Measurements from ENCODE around the gene AGTRAP.

The AGTRAP gene

DNA sequence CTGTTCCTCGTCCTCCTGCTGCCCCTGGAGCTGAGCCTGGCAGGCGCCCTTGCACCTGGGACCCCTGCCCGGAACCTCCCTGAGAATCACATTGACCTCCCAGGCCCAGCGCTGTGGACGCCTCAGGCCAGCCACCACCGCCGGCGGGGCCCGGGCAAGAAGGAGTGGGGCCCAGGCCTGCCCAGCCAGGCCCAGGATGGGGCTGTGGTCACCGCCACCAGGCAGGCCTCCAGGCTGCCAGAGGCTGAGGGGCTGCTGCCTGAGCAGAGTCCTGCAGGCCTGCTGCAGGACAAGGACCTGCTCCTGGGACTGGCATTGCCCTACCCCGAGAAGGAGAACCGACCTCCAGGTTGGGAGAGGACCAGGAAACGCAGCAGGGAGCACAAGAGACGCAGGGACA, 29.6 kb upstream of the AGTRAP start:
- DNase-seq (ENCODE audit: low read depth): no peak

- DNase-seq (ENCODE audit: low read depth): no peak
These were observed 28.2 kb upstream of the AGTRAP start for GRCh38 chr1:11707621-11708276.

DNA sequence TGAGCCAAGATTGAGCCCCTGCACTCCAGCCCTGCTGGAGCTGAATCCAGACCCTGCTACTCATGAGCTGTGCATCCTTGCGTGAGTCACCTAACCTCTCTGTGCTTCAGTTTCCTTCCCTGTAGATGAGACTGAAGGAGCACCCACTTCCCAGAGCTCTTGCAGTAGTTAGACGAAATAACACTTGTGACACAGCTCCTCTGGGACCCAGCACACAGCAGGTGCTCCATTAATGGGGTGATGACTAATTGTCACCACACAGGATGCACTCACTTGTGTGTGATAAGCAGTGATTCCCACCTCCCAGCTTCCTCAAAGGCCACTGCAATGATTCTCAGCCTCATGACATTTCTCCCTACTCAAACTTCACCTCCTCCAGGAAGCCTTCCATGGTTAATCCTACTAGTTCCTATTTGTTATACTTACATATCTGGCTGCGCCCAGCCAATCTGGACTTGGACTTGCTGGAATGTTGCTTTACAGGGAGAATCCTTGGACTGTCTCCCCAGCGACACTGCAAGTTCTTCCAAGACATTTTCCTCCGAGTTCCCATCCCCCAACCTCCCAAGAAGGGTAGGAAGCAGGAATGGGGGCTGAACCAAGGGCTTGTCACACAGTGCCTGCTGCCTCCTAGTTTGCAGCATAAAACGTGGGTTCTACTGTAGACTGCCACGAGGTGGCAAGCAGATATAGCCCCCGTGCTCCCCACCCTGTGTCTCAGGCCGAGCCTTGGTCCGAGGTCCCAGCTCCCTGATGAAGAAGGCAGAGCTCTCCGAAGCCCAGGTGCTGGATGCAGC, 27.2 kb upstream of the AGTRAP start:
- no peak for DNase-seq (ENCODE audit: low read depth)

GRCh38 chr1:11711490-11711889, 24.4 kb upstream of the AGTRAP start:
- DNase-seq (ENCODE audit: low read depth): no peak

DNA sequence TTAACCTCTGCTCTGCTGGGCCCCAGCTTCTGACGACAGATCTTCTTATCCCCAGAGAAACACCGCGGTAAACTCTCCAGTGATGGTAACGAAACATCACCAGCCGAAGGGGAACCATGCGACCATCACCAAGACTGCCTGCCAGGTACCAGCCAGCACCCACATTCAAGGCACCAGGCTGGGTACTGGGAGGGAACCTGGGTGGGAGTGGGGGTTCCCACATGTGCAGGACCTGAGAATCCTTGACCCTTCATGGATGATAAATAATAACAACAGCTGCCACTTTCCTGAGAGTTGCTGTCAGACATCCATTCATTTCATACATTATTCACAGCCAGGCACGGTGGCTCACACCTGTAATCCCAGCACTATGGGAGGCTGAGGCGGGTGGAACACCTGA, 23.7 kb upstream of the AGTRAP start:
- no peak for DNase-seq (ENCODE audit: low read depth)

- no peak for DNase-seq (ENCODE audit: low read depth)
These were observed 22.8 kb upstream of the AGTRAP start for GRCh38 chr1:11713095-11713494.

DNA sequence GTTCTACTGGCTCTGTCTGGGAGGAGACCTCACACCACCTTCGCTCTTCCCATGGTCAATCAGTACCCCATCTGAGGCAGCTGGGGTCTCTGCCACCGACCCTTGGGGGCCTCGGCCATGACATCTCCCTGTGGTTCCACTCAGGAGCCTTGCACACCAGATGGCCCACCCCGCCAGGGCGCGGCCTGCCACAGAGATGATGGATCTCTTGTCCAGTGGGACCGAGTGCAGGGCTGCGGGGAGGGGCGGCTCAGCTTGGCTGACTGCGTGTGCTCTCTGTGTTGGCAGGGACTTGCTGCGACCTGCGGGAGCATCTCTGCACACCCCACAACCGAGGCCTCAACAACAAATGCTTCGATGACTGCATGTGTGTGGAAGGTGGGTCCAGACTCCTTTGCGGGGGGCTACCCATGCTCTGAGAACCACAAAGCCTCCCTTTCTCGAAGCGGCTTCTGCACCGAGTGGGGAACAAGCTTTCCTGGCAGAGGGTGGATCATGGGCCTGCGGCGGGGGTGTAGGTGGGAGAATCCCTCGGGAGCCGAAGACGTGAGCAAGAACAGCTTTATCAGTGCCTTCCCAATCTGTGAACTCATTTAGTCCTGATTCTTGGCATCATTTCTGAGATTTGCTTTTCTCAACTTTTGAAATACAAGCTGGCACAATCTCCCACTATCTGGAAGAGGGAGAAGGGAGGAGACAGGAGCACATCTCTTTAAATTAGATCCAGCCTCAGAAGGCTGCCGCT, 20.9 kb upstream of the AGTRAP start:
- DNase-seq (ENCODE audit: low read depth): no peak

DNA sequence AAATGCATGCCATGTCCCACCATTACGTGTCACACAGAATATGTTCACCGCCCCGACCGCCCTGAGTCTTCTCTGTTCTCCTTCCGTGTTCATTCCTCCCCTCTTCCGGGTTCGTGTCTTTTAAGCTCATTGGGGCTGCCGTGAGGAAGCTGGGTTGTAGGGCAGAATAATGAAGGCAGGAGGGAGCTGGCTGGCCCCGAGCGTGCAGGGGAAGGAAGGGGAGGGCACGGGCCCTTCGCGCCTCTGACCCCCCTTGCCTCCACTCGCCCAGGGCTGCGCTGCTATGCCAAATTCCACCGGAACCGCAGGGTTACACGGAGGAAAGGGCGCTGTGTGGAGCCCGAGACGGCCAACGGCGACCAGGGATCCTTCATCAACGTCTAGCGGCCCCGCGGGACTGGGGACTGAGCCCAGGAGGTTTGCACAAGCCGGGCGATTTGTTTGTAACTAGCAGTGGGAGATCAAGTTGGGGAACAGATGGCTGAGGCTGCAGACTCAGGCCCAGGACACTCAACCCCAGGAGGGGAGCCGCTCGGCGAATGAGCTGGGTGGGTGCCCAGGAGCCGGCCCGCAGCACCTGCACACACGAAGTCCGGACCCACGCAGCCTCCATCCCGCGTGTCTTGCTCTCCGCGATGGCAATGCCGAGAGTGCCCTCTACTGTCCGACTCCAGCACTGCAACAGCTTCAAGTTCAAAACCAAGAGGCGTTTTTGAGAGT, 16.5 kb upstream of the AGTRAP start:
- peak; percentile 53 for DNase-seq (ENCODE audit: low read depth)

GRCh38 chr1:11720033-11720376, 15.9 kb upstream of the AGTRAP start:
- no peak for DNase-seq (ENCODE audit: low read depth)

- no peak for DNase-seq (ENCODE audit: low read depth)
These were observed 15.4 kb upstream of the AGTRAP start for GRCh38 chr1:11720525-11720924.

- DNase-seq (ENCODE audit: low read depth): no peak
These were observed 14.6 kb upstream of the AGTRAP start for GRCh38 chr1:11721311-11721710.

DNA sequence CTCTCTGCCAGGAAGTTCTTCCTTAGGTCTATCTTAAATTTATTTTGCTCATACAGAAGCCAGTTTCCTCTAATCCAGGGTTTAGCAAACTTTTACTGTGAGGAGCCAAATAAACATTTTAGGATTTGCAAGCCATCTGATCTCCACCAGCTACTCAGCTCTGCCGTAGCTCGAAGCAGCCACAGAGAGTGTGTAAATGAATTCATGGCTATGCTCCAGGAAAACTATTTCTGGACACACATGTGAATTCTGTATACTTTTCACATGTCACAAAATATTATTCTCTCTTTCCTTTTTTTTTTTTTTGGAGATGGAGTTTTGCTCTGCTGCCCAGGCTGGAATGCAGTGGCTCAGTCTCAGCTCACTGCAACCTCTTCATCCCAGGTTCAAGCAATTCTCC, 13.4 kb upstream of the AGTRAP start:
- DNase-seq (ENCODE audit: low read depth): no peak

GRCh38 chr1:11725616-11726015, 10.3 kb upstream of the AGTRAP start:
- DNase-seq (ENCODE audit: low read depth): no peak

- DNase-seq (ENCODE audit: low read depth): no peak
These were observed 8.8 kb upstream of the AGTRAP start for GRCh38 chr1:11727119-11727518.

DNA sequence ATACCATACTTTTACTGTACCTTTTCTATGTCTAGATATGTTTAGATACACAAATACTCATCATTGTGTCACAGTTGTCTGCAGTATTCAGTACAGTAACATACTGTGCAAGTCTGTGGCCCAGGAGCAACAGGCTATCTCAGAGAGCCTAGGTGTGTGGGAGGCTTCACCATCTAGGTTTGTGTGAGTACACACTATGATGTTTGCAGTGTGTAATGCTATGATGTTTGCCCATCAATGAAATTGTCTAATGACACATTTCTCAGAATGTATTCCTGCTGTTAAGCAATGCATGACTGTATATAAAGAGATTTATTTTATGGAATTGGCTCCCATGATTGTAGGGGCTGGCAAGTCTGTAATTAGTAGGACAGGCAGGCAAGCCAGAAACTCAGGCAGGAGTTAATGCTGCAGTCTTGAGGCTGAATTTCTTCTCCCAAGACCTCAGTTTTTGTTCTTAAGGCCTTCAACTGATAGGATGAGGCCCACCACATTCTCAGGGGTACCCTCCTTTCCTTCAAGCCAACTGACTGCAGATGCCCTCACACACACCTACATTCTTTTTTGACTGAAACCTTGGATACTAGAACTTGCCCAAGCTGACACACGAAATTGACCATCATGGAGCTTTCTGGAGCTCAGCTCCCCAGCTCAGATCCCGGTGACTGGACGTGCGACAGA, 7.7 kb upstream of the AGTRAP start:
- no peak for DNase-seq (ENCODE audit: low read depth)

DNA sequence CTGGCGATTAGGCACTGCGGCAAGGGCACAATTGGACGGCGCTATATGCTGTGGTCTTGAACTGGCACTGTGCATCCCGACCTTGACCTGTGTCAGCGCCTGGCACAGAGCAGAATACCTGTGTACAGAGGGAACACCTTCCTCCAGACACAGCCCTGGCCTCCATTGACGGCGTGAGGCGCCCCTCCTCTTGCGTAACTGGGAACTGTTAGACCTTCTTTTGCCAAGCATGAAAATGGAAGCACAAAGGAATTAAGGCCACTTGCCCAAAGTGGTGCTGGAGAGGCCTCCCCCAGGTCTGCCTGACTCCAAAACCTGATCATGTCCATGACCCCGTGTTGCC, 6.8 kb upstream of the AGTRAP start:
- DNase-seq (ENCODE audit: low read depth): no peak

- no peak for DNase-seq (ENCODE audit: low read depth)
These were observed 6.2 kb upstream of the AGTRAP start for GRCh38 chr1:11729498-11730428.

DNA sequence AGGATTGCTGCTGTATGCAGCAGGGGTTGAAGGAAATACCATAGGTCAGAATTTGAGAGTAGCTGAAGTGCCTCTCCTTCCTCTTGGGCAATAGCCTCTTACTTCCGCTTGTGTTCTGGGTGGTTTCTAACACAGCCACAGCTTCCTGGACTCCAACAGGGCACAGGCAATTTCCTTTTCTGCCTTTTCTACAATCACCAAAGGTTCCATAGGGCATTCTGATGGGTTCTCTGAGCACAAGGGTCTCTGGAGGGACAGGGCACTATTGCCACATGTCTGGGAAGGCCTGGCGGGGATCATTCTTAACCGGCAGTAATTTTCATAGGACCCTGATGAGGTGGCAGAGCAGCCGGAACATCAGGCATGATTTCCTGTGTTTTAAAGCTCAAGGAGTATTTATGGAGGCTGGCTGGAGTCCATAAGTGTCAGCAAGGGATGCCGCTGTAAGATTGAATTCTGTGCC, 5.5 kb upstream of the AGTRAP start:
- no peak for DNase-seq (ENCODE audit: low read depth)

- peak; percentile 48 for DNase-seq (ENCODE audit: low read depth)
These were observed 4.1 kb upstream of the AGTRAP start for GRCh38 chr1:11731691-11732283.

DNA sequence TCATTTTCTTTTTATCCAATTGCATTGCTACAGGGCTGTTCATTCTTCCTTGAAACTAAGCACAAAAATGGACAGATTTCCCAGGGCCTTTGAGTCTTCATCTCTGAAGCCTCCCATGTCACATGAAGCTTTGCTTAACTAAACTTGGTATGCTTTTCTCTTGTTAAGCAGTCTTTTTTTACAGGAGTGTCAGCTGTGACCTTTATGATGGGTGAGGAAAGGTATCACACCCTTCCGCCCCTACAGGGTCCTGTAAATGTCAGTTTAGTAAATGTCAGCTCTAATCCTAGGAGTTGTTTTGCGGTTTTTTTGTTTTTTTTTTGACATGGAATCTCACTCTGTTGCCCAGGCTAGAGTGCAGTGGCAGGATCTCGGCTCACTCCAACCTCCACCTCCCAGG, 2.6 kb upstream of the AGTRAP start:
- DNase-seq (ENCODE audit: low read depth): no peak

DNA sequence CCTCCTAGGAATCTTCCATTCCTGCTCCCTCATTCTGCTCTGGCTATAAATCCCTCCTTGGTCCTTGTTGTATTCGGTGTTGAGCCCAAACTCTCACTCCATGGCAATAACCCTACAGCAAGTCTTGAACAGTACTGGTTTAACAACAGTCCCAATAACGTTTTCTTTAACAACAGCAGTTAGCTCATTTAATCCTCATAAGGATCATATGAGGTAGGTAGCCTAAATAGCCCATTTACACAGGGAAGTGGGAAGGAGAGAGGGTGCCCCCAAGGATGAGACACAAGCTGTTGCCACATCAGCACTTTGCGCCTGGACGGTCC, 444 bp upstream of the AGTRAP start:
- DNase-seq (ENCODE audit: low read depth): no peak
